OCI-LY7 (cell line): ENCODE results near the gene PDS5B.

ENCODE experiments used
- CTCF ChIP-seq: fragments of 200-600 bp; sonication (generic); conservative IDR thresholded peaks from 2 replicates; pipeline ENCODE4 v1.5.1; 2014; ENCODE audit warnings: mild to moderate bottlenecking, antibody characterized with exemption, low read length, moderate library complexity, mixed read lengths
- EZH2phosphoT487 ChIP-seq: fragments of 200-600 bp; sonication (generic); IDR thresholded peaks from 2 replicates; pipeline ENCODE4 v1.6.1; 2018; ENCODE audit warnings: low read depth, borderline replicate concordance, mild to moderate bottlenecking, mixed run types, antibody characterized with exemption, low read length, moderate library complexity, mixed read lengths

- TF ChIP-seq CTCF (no peak), EZH2phosphoT487 (no peak)
These were observed 175.2 kb downstream of the PDS5B start for GRCh38 chr13:32761472-32761871.
